Upper lobe of left lung (tissue), 6 donors: ENCODE data around the gene THOC6. TPM values are rescaled to one million over a fixed set of nuclear protein-coding genes. Genes with fewer than 3 reads are reported as not detected.

ENCODE experiments used
- ATAC-seq, 2 donors: fragments of 200-7000 bp; cut with Tn5 transposase; one replicate each; pipeline ENCODE4 v1.9.1; 2022; ENCODE audit warnings: mild to moderate bottlenecking in 2 of 2, moderate library complexity in 2 of 2; ENCODE audit not compliant: low FRiP score in 2 of 2
- DNase-seq, 2 donors: peaks; one replicate each; pipeline ENCODE4 v3.0.0-alpha.2; 2019 to 2020
- H3K27ac ChIP-seq, 4 donors: fragments of 200-600 bp; sonication (generic); one replicate each; pipeline ENCODE4 v1.5.1; 2016 to 2019
- H3K27me3 ChIP-seq, 4 donors: fragments of 200-600 bp; sonication (generic); one replicate each; pipeline ENCODE4 v1.5.1; 2017 to 2019
- H3K36me3 ChIP-seq, 4 donors: fragments of 200-600 bp; sonication (generic); one replicate each; pipeline ENCODE4 v1.5.1; 2016 to 2019
- H3K4me1 ChIP-seq, 4 donors: fragments of 200-600 bp; sonication (generic); one replicate each; pipeline ENCODE4 v1.5.1; 2018 to 2019
- H3K4me3 ChIP-seq, 4 donors: fragments of 200-600 bp; sonication (generic); one replicate each; pipeline ENCODE4 v1.5.1; 2017 to 2019; ENCODE audit warnings: mild to moderate bottlenecking in 2 of 4, moderate library complexity in 1 of 4
- H3K9me3 ChIP-seq, 4 donors: fragments of 200-600 bp; sonication (generic); one replicate each; pipeline ENCODE4 v1.5.1; 2018 to 2019
- CTCF ChIP-seq, 6 experiments: fragments of 450-650 bp in 4 of 6; fragments of 200-600 bp in 2 of 6; sonication (generic) in 2 of 6; IDR thresholded peaks; one replicate each; pipeline ENCODE4 v1.5.1; 2016 to 2019; ENCODE audit warnings: antibody characterized with exemption in 6 of 6
- EP300 ChIP-seq, 4 donors: sonication (generic); formaldehyde crosslinking; IDR thresholded peaks; one replicate each; pipeline ENCODE4 v1.5.1; 2017; ENCODE audit warnings: antibody characterized with exemption in 4 of 4, control low read depth in 2 of 4
- POLR2A ChIP-seq, 4 donors: fragments of 450-650 bp; IDR thresholded peaks; one replicate each; pipeline ENCODE4 v1.5.1; 2016 to 2017; ENCODE audit warnings: antibody characterized with exemption in 4 of 4, mild to moderate bottlenecking in 2 of 4
- POLR2AphosphoS5 ChIP-seq, 2 donors: sonication (generic); formaldehyde crosslinking; IDR thresholded peaks; one replicate each; pipeline ENCODE4 v1.5.1; 2017; ENCODE audit warnings: antibody characterized with exemption in 2 of 2
- WGBS, 2 donors: methylation state at CpG; one replicate each; pipeline ENCODE4 v1.1.5; 2017 to 2018; 5-methylcytosine and 5-hydroxymethylcytosine counted together
- total RNA-seq, 6 donors: library from RNA; depleted of rRNA in 4 of 6; stranded (reverse); fragments of >200 nt in 4 of 6; gene quantifications; one replicate each; pipeline versions ENCODE4 v1.1.0 to v1.2.1, GENCODE V29; 2016 to 2021
- donor health status: DM: no; HTN: no; CAD: no; lungs with moderate emphysema.
- donor health status: DM: no; HTN: yes; CAD: no; lungs with severe emphysema.

THOC6 gene
- total RNA-seq, 6 donors from 2014 or later, result 18.5 to 40.8 (median 33.1) TPM

GRCh38 chr16:3004319-3004718 lies 19.5 kb upstream of the THOC6 start:
- TF ChIP-seq CTCF (IDR thresholded peaks at IDR 0.05) (no peak), POLR2A (IDR thresholded peaks at IDR 0.05) (no peak), POLR2AphosphoS5 (IDR thresholded peaks at IDR 0.05) (no peak), EP300 (IDR thresholded peaks at IDR 0.05) (no peak)
- no peaks in the 10 kb centered on the region for H3K9me3 ChIP-seq
- no peak for DNase-seq
- peak overlapping the region in 3 of 4 donors; percentile 46 to 51 (median 49) for H3K4me3 ChIP-seq
- H3K27ac ChIP-seq, result peak overlapping the region in 1 of 4 donors; percentile 86
- H3K36me3 ChIP-seq, result no peaks in the 10 kb centered on the region
- 7% methylated on average over 3 of the region's 67 CpGs; no CpG with 5 or more reads in 1 of the 2 donors for WGBS, 2 donors
- H3K4me1 ChIP-seq, result peaks cover 20 to 40% (median 27%) of the 10 kb centered on the region in 4 donors
- ATAC-seq, result no peak
- no peaks in the 10 kb centered on the region for H3K27me3 ChIP-seq

GRCh38 chr16:3004781-3005284 lies 19.0 kb upstream of the THOC6 start:
- no peaks in the 10 kb centered on the region for H3K27me3 ChIP-seq
- peak overlapping the region in 3 of 4 donors; percentile 46 to 51 (median 49) for H3K4me3 ChIP-seq
- DNase-seq (peak in 1 of 2 donors; percentile 82), ATAC-seq (no peak)
- WGBS, 2 donors, result 8 to 15% methylated on average over 19 to 25 of the region's 25 CpGs
- H3K36me3 ChIP-seq, result no peaks in the 10 kb centered on the region
- no peaks in the 10 kb centered on the region for H3K9me3 ChIP-seq
- H3K27ac ChIP-seq, result peak overlapping the region; percentile 49 to 86 (median 74)
- peaks cover 20 to 46% (median 29%) of the 10 kb centered on the region in 4 donors for H3K4me1 ChIP-seq
- TF ChIP-seq POLR2AphosphoS5 (IDR thresholded peaks at IDR 0.05) (peak in 1 of 2 donors; percentile 48), POLR2A (IDR thresholded peaks at IDR 0.05) (peak in 1 of 4 donors; percentile 50), EP300 (IDR thresholded peaks at IDR 0.05) (no peak)

GRCh38 chr16:3007059-3007956 lies 16.5 kb upstream of the THOC6 start:
- ATAC-seq (no peak), DNase-seq (no peak)
- Histone ChIP-seq H3K27ac (peak overlapping the region; percentile 35 to 78 (median 74)), H3K27me3 (no peaks in the 10 kb centered on the region), H3K36me3 (no peaks in the 10 kb centered on the region), H3K4me1 (peaks cover 23 to 62% (median 36%) of the 10 kb centered on the region in 4 donors), H3K9me3 (no peaks in the 10 kb centered on the region), H3K4me3 (peak overlapping the region in 1 of 4 donors; percentile 26)
- no peak for TF ChIP-seq POLR2AphosphoS5 (IDR thresholded peaks at IDR 0.05)
- no peak for TF ChIP-seq CTCF (IDR thresholded peaks at IDR 0.05)
- TF ChIP-seq POLR2A (IDR thresholded peaks at IDR 0.05), result no peak
- 51 to 55% methylated on average over 11 to 13 of the region's 13 CpGs for WGBS, 2 donors

- Histone ChIP-seq H3K4me3 (peak overlapping the region in 1 of 4 donors; percentile 26), H3K36me3 (no peaks in the 10 kb centered on the region), H3K9me3 (no peaks in the 10 kb centered on the region), H3K27me3 (no peaks in the 10 kb centered on the region), H3K27ac (peak overlapping the region; percentile 36 to 78 (median 74)), H3K4me1 (peaks cover 25 to 62% (median 38%) of the 10 kb centered on the region in 4 donors)
- WGBS, 2 donors, result 11 to 13% methylated on average over 16 to 17 of the region's 17 CpGs
- ATAC-seq (no peak), DNase-seq (peak in 1 of 2 donors; percentile 74)
- TF ChIP-seq POLR2A (IDR thresholded peaks at IDR 0.05) (no peak), CTCF (IDR thresholded peaks at IDR 0.05) (no peak), EP300 (IDR thresholded peaks at IDR 0.05) (no peak), POLR2AphosphoS5 (IDR thresholded peaks at IDR 0.05) (peak in 1 of 2 donors; percentile 17)
These were observed 15.7 kb upstream of the THOC6 start for GRCh38 chr16:3007957-3008689.

GRCh38 chr16:3008690-3009037 lies 15.2 kb upstream of the THOC6 start:
- H3K36me3 ChIP-seq, result no peaks in the 10 kb centered on the region
- TF ChIP-seq POLR2A (IDR thresholded peaks at IDR 0.05) (no peak), CTCF (IDR thresholded peaks at IDR 0.05) (no peak), POLR2AphosphoS5 (IDR thresholded peaks at IDR 0.05) (no peak), EP300 (IDR thresholded peaks at IDR 0.05) (no peak)
- ATAC-seq (no peak), DNase-seq (no peak)
- 40 to 64% methylated on average over 1 to 4 of the region's 4 CpGs for WGBS, 2 donors
- H3K4me1 ChIP-seq, result peaks cover 22 to 58% (median 38%) of the 10 kb centered on the region in 4 donors
- H3K27me3 ChIP-seq, result no peaks in the 10 kb centered on the region
- H3K27ac ChIP-seq, result peak overlapping the region; percentile 58 to 78 (median 74)
- no peaks in the 10 kb centered on the region for H3K9me3 ChIP-seq
- no peak overlapping the region for H3K4me3 ChIP-seq
